Measurements from ENCODE around the gene RENBP.

DNA sequence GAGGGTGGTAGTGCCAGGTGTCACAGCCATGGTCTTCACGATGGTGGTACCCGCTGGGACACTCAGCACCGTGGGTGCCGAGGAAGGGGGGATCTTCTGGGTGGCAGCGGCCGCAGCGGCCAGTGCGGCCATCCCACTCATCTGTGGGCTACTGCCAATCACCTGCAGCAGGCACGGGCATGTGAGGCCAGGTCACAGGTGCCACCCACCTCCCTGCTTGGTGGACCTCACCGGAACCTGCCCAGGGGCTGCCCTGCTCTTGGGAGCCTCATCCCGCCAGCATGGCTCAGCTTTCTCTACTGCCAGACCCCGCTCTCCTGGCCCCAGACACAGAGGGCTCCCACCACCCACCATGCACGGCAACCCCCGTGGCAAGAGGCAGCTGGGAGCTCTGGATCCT lies 14.2 kb upstream of the RENBP start:
- TF ChIP-seq CTCF (conservative IDR thresholded peaks at IDR 0.05 in 1 of 2, IDR thresholded peaks at IDR 0.05 in 1 of 2; ENCODE audit: extremely low read depth in 1 of 2, insufficient read depth in 1 of 2, low read depth in 1 of 2, low read length in 2 of 2), result no peak
- TF ChIP-seq EZH2 (IDR thresholded peaks at IDR 0.05; ENCODE audit: borderline replicate concordance, low read length), result no peak

Data from mammary epithelial cell (primary cell).